CD8-positive, alpha-beta memory T cell (primary cell): ENCODE data around the gene KDSR. TPM values are rescaled to one million over a fixed set of nuclear protein-coding genes. Genes with fewer than 3 reads are reported as not detected.

Source experiments
- CTCF ChIA-PET: fragments of 350-600 bp; sonication (Branson Sonifier 250); formaldehyde crosslinking; loops from one replicate; lab custom pipeline; 2021; ENCODE audit warnings: antibody characterized with exemption; lab: Charles Lee
- POLR2A ChIA-PET: fragments of 350-600 bp; sonication (Branson Sonifier 250); formaldehyde crosslinking; loops from one replicate; lab custom pipeline; 2021; ENCODE audit warnings: antibody characterized with exemption; lab: Charles Lee
- DNase-seq, 5 donors: peaks; one replicate each; pipeline versions ENCODE4 v3.0.0 to v3.0.0-alpha.2; 2020 to 2022; ENCODE audit warnings: mixed read lengths in 1 of 5
- H3K27ac ChIP-seq: one replicate; pipeline ENCODE4 v1.7.0; 2013; ENCODE audit warnings: low read depth, mild to moderate bottlenecking, low read length, moderate library complexity
- H3K27me3 ChIP-seq: 2 replicates; pipeline ENCODE4 v1.7.0; 2013; ENCODE audit warnings: low read length, mild to moderate bottlenecking; ENCODE audit not compliant: insufficient read depth, poor library complexity, severe bottlenecking
- H3K36me3 ChIP-seq: 2 replicates; pipeline ENCODE4 v1.7.0; 2013; ENCODE audit warnings: mild to moderate bottlenecking, low read length, moderate library complexity; ENCODE audit not compliant: insufficient read depth
- H3K4me1 ChIP-seq: 2 replicates; pipeline ENCODE4 v1.7.0; 2013; ENCODE audit warnings: mild to moderate bottlenecking, low read length, moderate library complexity; ENCODE audit not compliant: insufficient read depth
- H3K4me3 ChIP-seq: 2 replicates; pipeline ENCODE4 v1.7.0; 2013; ENCODE audit warnings: mild to moderate bottlenecking, low read length
- H3K9me3 ChIP-seq: 2 replicates; pipeline ENCODE4 v1.7.0; 2013; ENCODE audit warnings: mild to moderate bottlenecking, low read length
- H3K27ac Mint-ChIP-seq, 8 donors: one replicate each; pipeline ENCODE4 v1.8.0; 2020 to 2021; ENCODE audit warnings: mixed read lengths in 8 of 8, mild to moderate bottlenecking in 6 of 8, inconsistent platforms in 3 of 8, moderate library complexity in 3 of 8
- H3K27me3 Mint-ChIP-seq, 2 donors: one replicate each; pipeline ENCODE4 v1.8.0; 2020 to 2021; ENCODE audit warnings: mixed read lengths in 2 of 2, mild to moderate bottlenecking in 1 of 2, moderate library complexity in 1 of 2
- H3K36me3 Mint-ChIP-seq, 3 donors: one replicate each; pipeline ENCODE4 v1.8.0; 2020 to 2021; ENCODE audit warnings: mixed read lengths in 3 of 3, inconsistent platforms in 1 of 3, mild to moderate bottlenecking in 1 of 3
- H3K4me1 Mint-ChIP-seq, 3 donors: one replicate each; pipeline ENCODE4 v1.8.0; 2020 to 2021; ENCODE audit warnings: mixed read lengths in 3 of 3, inconsistent platforms in 1 of 3, mild to moderate bottlenecking in 1 of 3
- H3K4me3 Mint-ChIP-seq, 7 donors: one replicate each; pipeline ENCODE4 v1.8.0; 2020 to 2021; ENCODE audit warnings: mixed read lengths in 7 of 7, mild to moderate bottlenecking in 6 of 7, moderate library complexity in 4 of 7, inconsistent platforms in 2 of 7
- H3K9me3 Mint-ChIP-seq, 5 donors: one replicate each; pipeline ENCODE4 v1.8.0; 2020 to 2022; ENCODE audit warnings: mixed read lengths in 5 of 5, mild to moderate bottlenecking in 3 of 5, moderate library complexity in 2 of 5, inconsistent platforms in 1 of 5
- polyA plus RNA-seq: library from polyadenylated mRNA; unstranded; fragments of 300-500 nt; fragmentation: Illumina TruSeq; gene quantifications from one replicate; pipeline ENCODE4 v1.2.3, GENCODE V29; 2021
- total RNA-seq, 2 experiments: library from RNA; stranded (reverse); gene quantifications; one replicate each; pipeline ENCODE4 v1.2.3, GENCODE V29; 2021

KDSR gene
- total and polyA plus RNA-seq, 3 experiments from 2014 or later, result 52.1 to 103 (median 55.3) TPM

DNA sequence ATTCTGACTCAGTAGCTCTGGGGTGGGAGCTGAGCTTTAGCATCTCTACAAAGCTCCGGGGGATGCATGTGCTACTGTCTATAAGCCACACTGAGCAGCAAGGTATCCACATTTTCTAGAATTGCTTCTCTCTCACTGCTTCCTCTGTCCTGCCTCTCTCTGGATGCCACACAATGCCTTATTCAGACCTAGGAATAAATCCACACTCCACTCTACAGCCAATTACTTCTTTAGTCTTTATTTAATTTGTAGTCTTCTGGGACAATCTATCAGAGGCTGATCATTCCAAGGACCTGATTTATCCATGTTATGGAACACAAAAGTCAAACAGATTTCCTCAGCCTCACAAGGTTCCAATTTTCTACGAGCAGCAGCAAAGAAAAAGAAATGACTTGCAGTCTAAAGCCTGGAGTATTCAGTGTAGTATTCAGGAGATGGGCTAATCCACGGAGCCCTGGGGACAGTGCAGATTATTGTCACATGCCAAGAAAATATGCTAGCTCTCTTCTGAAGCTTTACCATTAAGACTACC, 51.8 kb downstream of the KDSR start:
- POLR2A ChIA-PET, result interaction anchor here (0.5 to 1.1 kb wide), 3 partner anchors 13 to 105 kb away, joined by 3 to 4 read pairs (median 3); no protein-coding TSS in a partner anchor
- H3K27me3 ChIP-seq, result no peaks in the 10 kb centered on the region
- Mint-ChIP-seq H3K27ac (peak overlapping the region in 7 of 8 donors; percentile 65 to 94 (median 87)), H3K27me3 (no peaks in the 10 kb centered on the region), H3K9me3 (no peaks in the 10 kb centered on the region), H3K36me3 (peaks cover 0 to 18% (median 6%) of the 10 kb centered on the region in 3 donors), H3K4me1 (peaks cover 64 to 86% (median 81%) of the 10 kb centered on the region in 3 donors), H3K4me3 (peak overlapping the region; percentile 48 to 100 (median 74))
- DNase-seq, result no peak
- H3K4me3 ChIP-seq, result peak overlapping the region; percentile 46
- CTCF ChIA-PET, result interaction anchor here (0.6 to 1.8 kb wide), 10 partner anchors 8 to 183 kb away, joined by 3 to 14 read pairs (median 3); no protein-coding TSS in a partner anchor
- peaks cover 50% of the 10 kb centered on the region for H3K4me1 ChIP-seq
- H3K36me3 ChIP-seq, result no peaks in the 10 kb centered on the region
- no peak overlapping the region for H3K27ac ChIP-seq
- no peaks in the 10 kb centered on the region for H3K9me3 ChIP-seq

DNA sequence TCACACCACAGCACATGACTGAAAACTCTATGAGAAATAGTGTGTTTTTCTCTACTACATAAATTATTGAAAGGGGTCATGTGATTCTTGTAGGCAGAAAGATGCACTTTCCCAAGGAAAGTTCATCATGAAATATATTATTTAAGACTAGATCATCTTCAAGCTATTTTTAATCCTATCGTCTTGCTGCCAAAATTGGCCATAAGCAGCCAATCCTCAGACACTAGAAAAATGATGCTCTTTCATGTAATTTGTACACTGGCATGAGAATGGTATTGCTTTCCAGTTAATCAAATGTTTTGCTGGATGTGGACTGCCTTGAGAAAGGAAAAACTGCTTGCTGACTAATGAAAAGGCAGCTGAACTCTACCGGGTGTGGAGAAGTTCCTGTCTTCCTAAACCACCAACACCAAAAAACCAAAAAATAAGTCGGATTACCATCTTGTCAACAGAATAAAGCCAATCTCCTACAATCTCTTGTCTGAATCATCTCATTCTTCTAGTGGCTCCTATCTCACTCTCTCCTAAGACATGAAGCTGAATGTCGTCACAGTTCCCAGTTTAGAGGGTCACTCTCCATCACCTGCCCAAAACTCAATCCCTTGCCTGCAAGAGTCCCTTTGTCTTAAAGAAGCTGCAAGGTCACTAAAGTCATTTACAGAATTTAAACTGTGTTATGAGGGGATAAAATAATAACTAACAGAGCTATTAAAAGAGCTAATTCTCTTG, 52.8 kb downstream of the KDSR start:
- peaks cover 57% of the 10 kb centered on the region for H3K4me1 ChIP-seq
- Mint-ChIP-seq H3K4me1 (peaks cover 70 to 93% (median 88%) of the 10 kb centered on the region in 3 donors), H3K27ac (peak overlapping the region; percentile 65 to 95 (median 84)), H3K27me3 (no peaks in the 10 kb centered on the region), H3K36me3 (peaks cover 0 to 16% (median 7%) of the 10 kb centered on the region in 3 donors), H3K4me3 (peak overlapping the region; percentile 60 to 100 (median 85)), H3K9me3 (no peaks in the 10 kb centered on the region)
- H3K4me3 ChIP-seq, result peak overlapping the region; percentile 46
- H3K27ac ChIP-seq, result no peak overlapping the region
- no peaks in the 10 kb centered on the region for H3K36me3 ChIP-seq
- H3K27me3 ChIP-seq, result no peaks in the 10 kb centered on the region
- DNase-seq, result no peak
- CTCF ChIA-PET, result interaction anchor here (0.6 to 1.8 kb wide), 9 partner anchors 9 to 182 kb away, joined by 3 to 14 read pairs (median 3); no protein-coding TSS in a partner anchor
- POLR2A ChIA-PET, result interaction anchor here (0.7 to 1.1 kb wide), 3 partner anchors 12 to 26 kb away, joined by 3 read pairs; no protein-coding TSS in a partner anchor
- H3K9me3 ChIP-seq, result no peaks in the 10 kb centered on the region

DNA sequence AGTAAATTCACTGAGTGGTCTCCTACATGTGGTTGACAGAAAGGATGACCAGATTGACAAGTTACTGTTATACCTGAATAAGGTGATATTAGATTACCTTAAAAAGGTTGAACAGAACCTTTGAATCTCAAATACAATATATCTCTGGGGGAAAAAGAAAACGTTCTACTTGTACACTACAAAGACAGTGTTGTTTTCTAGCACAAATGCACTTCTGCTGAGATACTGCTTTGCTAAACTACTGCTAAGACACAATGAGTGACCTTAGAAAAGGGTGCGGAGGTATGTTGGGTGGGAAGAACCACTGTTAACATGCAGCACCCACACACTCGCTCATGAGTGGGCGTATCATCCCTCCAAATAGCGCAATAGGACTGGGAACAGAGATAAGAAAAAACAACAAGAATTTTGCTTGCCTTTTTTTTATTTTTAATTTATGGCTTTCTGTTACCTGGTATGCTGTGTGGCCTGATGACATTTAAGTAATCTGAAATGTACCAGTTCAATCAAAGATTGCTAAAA, 53.5 kb downstream of the KDSR start:
- CTCF ChIA-PET, result interaction anchor here (1.5 to 1.8 kb wide), 2 partner anchors 152 to 162 kb away, joined by 3 to 4 read pairs; no protein-coding TSS in a partner anchor
- H3K9me3 ChIP-seq, result no peaks in the 10 kb centered on the region
- no peaks in the 10 kb centered on the region for H3K36me3 ChIP-seq
- H3K36me3 Mint-ChIP-seq, result peaks cover 0 to 8% (median 7%) of the 10 kb centered on the region in 3 donors
- no peak overlapping the region for H3K27ac ChIP-seq
- POLR2A ChIA-PET, result interaction anchor here (1.1 kb wide), 1 partner anchor 15 kb away, joined by 3 read pairs; no protein-coding TSS in a partner anchor
- no peaks in the 10 kb centered on the region for H3K27me3 ChIP-seq
- no peaks in the 10 kb centered on the region for H3K27me3 Mint-ChIP-seq
- peak overlapping the region; percentile 22 to 95 (median 84) for H3K27ac Mint-ChIP-seq
- peak overlapping the region; percentile 2 to 100 (median 65) for H3K4me3 Mint-ChIP-seq
- H3K4me1 Mint-ChIP-seq, result peaks cover 76 to 91% (median 91%) of the 10 kb centered on the region in 3 donors
- no peak for DNase-seq
- no peaks in the 10 kb centered on the region for H3K9me3 Mint-ChIP-seq
- peak overlapping the region; percentile 13 for H3K4me3 ChIP-seq
- H3K4me1 ChIP-seq, result peaks cover 62% of the 10 kb centered on the region

DNA sequence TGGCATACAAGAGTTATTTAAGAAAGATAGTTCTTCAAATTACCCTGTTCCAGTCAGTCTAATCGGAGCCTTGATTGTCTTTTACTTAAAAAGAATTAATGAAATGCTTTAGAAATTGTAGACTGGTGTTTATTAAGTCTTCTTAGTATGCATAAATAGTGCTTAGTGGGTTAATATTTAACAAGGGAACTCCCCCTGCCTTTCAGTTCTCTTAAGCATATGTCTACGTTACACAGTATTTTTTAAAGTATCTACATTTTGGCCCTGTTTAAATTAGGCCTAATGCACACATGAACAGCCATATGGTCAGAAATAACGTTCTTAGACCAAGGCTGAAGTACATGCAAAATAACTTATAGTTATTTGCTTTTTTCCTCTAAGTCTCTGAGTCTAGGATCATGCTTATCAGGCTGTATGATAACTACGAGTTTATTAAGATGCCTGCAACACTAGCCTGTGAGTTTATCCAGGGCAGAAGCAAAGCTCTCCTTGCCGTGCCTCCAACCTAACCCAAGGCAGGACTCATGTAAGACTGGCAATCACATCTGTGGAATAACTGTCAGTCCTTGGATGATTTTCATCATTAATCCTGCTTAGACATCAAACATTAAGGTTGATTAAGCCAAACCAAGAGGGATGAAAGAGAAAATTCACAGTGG, 54.1 kb downstream of the KDSR start:
- Histone ChIP-seq H3K36me3 (no peaks in the 10 kb centered on the region), H3K9me3 (no peaks in the 10 kb centered on the region), H3K4me1 (peaks cover 62% of the 10 kb centered on the region), H3K27ac (no peak overlapping the region), H3K4me3 (peak overlapping the region; percentile 13), H3K27me3 (no peaks in the 10 kb centered on the region)
- Mint-ChIP-seq H3K27me3 (no peaks in the 10 kb centered on the region), H3K36me3 (peaks cover 0 to 5% (median 4%) of the 10 kb centered on the region in 3 donors), H3K4me3 (peak overlapping the region; percentile 49 to 100 (median 65)), H3K9me3 (no peaks in the 10 kb centered on the region), H3K4me1 (peaks cover 78 to 94% (median 94%) of the 10 kb centered on the region in 3 donors), H3K27ac (peak overlapping the region; percentile 22 to 95 (median 86))
- no peak for DNase-seq
- POLR2A ChIA-PET, result interaction anchor here (0.5 to 1.3 kb wide), 3 partner anchors 22 to 297 kb away, joined by 3 to 4 read pairs (median 4); no protein-coding TSS in a partner anchor
- CTCF ChIA-PET, result no interaction called here

DNA sequence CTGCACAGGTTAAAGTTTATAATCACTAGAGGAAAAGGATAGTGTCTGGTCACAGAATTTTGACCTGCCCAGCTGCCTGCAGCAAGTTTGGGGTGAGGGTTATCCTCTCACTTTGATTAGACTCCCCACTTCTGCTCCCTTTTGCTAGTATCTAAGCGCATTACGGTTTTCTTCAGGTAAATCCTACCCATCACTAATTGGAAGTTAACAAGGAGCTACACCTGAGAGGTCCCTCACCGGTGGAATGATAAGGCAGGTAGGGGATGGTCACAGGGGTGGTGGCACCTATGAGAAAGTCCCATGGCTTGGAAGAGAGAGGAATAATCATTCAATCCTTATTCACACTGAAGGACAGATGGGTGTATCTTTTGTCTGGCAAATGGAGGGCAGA, 55.0 kb downstream of the KDSR start:
- H3K36me3 ChIP-seq, result no peaks in the 10 kb centered on the region
- H3K9me3 ChIP-seq, result no peaks in the 10 kb centered on the region
- H3K27ac ChIP-seq, result no peak overlapping the region
- Mint-ChIP-seq H3K4me3 (peak overlapping the region; percentile 33 to 100 (median 54)), H3K36me3 (peaks cover 0 to 5% (median 3%) of the 10 kb centered on the region in 3 donors), H3K4me1 (peaks cover 82 to 98% (median 94%) of the 10 kb centered on the region in 3 donors), H3K27ac (peak overlapping the region; percentile 59 to 95 (median 82)), H3K9me3 (no peaks in the 10 kb centered on the region), H3K27me3 (no peaks in the 10 kb centered on the region)
- peaks cover 62% of the 10 kb centered on the region for H3K4me1 ChIP-seq
- H3K4me3 ChIP-seq, result peak overlapping the region; percentile 10
- POLR2A ChIA-PET, result interaction anchor here (1.3 kb wide), 1 partner anchor 21 kb away, joined by 3 read pairs; no protein-coding TSS in a partner anchor
- H3K27me3 ChIP-seq, result no peaks in the 10 kb centered on the region
- CTCF ChIA-PET, result interaction anchor here (1.6 to 2.0 kb wide), 4 partner anchors 10 to 158 kb away, joined by 5 to 7 read pairs (median 6); no protein-coding TSS in a partner anchor
- DNase-seq, result no peak

DNA sequence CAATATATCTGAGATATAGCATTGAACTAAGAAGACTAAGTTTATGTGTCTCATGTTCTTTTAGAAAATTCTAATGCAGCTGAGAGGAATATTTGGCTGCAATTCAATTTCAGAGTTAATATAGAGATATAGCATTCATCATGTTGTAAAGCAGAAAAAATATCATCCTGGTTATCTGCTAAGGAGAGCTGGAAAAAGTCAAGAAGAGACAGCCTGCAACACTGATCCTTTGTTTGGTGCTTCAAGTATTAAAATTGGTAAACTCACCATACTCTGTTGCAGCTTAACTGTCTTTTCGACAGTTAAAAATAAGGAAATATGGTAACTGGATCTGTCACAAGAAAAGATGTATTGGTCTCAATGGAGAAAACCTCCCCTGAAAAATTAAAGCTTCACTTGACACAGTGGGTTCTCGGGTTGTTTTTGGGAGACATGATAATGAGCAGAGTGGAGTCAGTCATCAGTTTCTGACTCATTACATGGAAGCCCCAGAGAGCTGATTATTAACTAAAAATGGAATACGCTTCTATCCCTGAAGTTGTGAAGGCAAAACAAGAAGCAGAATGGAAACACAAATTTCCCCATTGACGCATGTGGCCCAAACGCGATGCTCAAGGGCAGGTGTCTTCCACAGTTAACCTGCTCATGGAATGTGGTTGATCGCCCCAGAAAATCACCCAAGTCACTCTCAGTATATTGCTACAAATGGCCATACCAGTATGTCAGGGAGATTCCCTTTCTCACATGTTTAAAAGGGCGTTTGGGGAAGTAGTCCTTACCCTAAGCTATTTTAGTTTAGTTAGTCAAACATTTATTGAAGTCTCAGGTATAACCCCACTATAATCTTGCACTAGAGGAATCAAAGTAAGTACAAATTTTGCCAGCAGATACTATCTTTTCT, 55.6 kb downstream of the KDSR start:
- Mint-ChIP-seq H3K27ac (peak overlapping the region; percentile 40 to 95 (median 80)), H3K9me3 (no peaks in the 10 kb centered on the region), H3K36me3 (peaks cover 0 to 11% (median 3%) of the 10 kb centered on the region in 3 donors), H3K4me1 (peaks cover 83 to 98% (median 94%) of the 10 kb centered on the region in 3 donors), H3K27me3 (no peaks in the 10 kb centered on the region), H3K4me3 (peak overlapping the region in 3 of 7 donors; percentile 33 to 100 (median 57))
- ChIA-PET POLR2A (interaction anchor here (1.3 kb wide), 1 partner anchor 21 kb away, joined by 3 read pairs; no protein-coding TSS in a partner anchor), CTCF (interaction anchor here (0.7 to 2.0 kb wide), 5 partner anchors 9 to 157 kb away, joined by 3 to 7 read pairs (median 6); no protein-coding TSS in a partner anchor)
- DNase-seq, result no peak
- Histone ChIP-seq H3K27ac (no peak overlapping the region), H3K4me1 (peaks cover 62% of the 10 kb centered on the region), H3K9me3 (no peaks in the 10 kb centered on the region), H3K4me3 (peak overlapping the region; percentile 10), H3K27me3 (no peaks in the 10 kb centered on the region), H3K36me3 (no peaks in the 10 kb centered on the region)
